KMS-11 (cell line): Measurements from ENCODE around the gene NFIL3.

ENCODE experiments used
- H2AFZ ChIP-seq: fragments of 200-600 bp; sonication (generic); 2 replicates; pipeline ENCODE4 v1.6.1; 2016; ENCODE audit warnings: antibody characterized with exemption, mixed run types, low read depth
- H3K27ac ChIP-seq: fragments of 200-600 bp; sonication (generic); 2 replicates; pipeline ENCODE4 v1.6.1; 2016; ENCODE audit warnings: mild to moderate bottlenecking, mixed run types
- H3K27me3 ChIP-seq: fragments of 200-600 bp; sonication (generic); 2 replicates; pipeline ENCODE4 v1.6.1; 2017; ENCODE audit warnings: mild to moderate bottlenecking, low read depth, mixed run types, moderate library complexity; ENCODE audit not compliant: insufficient read depth
- H3K36me3 ChIP-seq: fragments of 200-600 bp; sonication (generic); 2 replicates; pipeline ENCODE4 v1.6.1; 2017; ENCODE audit warnings: mild to moderate bottlenecking, mixed run types; ENCODE audit not compliant: insufficient read depth
- H3K4me1 ChIP-seq: fragments of 200-600 bp; sonication (generic); 2 replicates; pipeline ENCODE4 v1.6.1; 2016; ENCODE audit warnings: mild to moderate bottlenecking, low read depth, mixed run types; ENCODE audit not compliant: poor library complexity, severe bottlenecking
- H3K4me2 ChIP-seq: fragments of 200-600 bp; sonication (generic); 2 replicates; pipeline ENCODE4 v1.7.0; 2016; ENCODE audit warnings: mild to moderate bottlenecking, mixed run types
- H3K4me3 ChIP-seq: fragments of 200-600 bp; sonication (generic); IDR thresholded peaks from 2 replicates; pipeline ENCODE4 v1.6.1; 2017; ENCODE audit warnings: low read depth, low read length, mixed read lengths; ENCODE audit not compliant: insufficient read depth
- H3K79me2 ChIP-seq: fragments of 200-600 bp; sonication (generic); 2 replicates; pipeline ENCODE4 v1.6.1; 2016; ENCODE audit warnings: low read depth, mixed run types; ENCODE audit not compliant: insufficient read depth
- H3K9ac ChIP-seq: fragments of 200-600 bp; sonication (generic); 2 replicates; pipeline ENCODE4 v1.6.1; 2016; ENCODE audit warnings: mild to moderate bottlenecking, mixed run types
- H4K20me1 ChIP-seq: fragments of 200-600 bp; sonication (generic); 2 replicates; pipeline ENCODE4 v1.6.1; 2016; ENCODE audit warnings: mild to moderate bottlenecking, mixed run types; ENCODE audit not compliant: insufficient read depth
- CTCF ChIP-seq: fragments of 200-600 bp; sonication (generic); conservative IDR thresholded peaks from 2 replicates; pipeline ENCODE4 v1.6.1; 2017; ENCODE audit warnings: low read depth, mild to moderate bottlenecking, antibody characterized with exemption, low read length, moderate library complexity, mixed read lengths

NFIL3 gene

DNA sequence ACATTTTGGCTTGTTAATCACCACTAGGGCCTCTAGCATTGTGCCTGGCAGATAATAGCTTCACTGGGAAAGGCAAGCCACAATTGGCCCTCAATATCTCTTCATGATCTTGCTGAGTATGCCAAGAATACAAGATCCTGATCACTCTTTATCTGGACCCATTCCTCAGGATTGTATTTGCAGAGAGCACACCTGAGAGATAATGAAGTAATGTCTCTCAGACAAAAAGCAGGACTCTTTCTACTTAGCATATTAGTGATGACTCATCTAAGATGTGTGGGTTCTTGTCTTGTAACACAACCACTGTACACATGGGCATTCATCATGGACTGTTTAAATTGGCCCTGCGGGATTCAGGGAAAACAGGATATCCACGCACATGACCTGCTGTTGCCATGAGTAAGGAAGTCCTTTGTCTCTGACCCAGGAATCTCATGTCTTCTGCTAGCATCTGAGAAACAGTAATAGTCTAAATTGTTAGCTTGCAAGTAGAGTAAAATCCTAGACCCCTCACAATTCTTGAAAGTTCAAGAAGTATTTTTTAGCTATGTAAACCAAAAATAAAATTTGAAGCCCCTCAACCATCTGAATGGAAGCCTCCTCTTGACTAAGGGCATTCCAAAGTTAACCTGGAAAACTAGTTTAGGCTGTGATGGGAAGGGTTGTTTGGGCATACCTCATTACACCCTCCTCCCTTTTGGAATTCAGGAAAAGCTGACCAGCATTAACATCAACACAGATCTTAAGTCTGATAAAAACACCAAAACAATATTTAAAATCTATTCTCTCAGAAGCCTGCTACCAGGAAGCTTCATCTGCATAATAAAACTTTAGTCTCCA lies 28.0 kb upstream of the NFIL3 start:
- Histone ChIP-seq H3K4me2 (no peak overlapping the region), H4K20me1 (no peaks in the 10 kb centered on the region), H3K4me1 (no peaks in the 10 kb centered on the region), H3K79me2 (no peaks in the 10 kb centered on the region), H2AFZ (no peak overlapping the region), H3K4me3 (no peak overlapping the region), H3K36me3 (no peaks in the 10 kb centered on the region), H3K27me3 (no peaks in the 10 kb centered on the region), H3K27ac (no peak overlapping the region), H3K9ac (no peak overlapping the region)
- no peak for TF ChIP-seq CTCF

DNA sequence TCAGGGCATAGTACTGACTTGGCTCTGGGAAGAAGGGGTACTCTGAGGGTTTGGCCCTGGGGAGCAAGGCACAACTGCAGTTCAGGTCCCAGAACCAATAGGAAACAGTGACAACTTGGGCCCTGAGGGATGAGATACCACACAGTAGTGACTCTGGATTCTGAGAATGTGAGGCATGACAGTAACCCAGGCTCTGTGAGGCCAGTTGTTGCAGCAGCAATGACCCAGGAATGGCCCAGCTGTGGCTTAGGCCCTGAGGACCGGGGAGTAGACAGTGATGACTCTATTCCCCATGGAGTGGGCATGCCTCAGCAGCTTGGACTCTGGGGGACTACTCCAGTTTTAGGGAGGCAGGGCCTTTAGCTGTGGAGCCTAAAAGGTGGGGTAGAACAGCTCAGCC lies 21.5 kb upstream of the NFIL3 start:
- no peaks in the 10 kb centered on the region for H3K79me2 ChIP-seq
- H3K9ac ChIP-seq = no peak overlapping the region
- no peak overlapping the region for H3K4me2 ChIP-seq
- H3K4me1 ChIP-seq = no peaks in the 10 kb centered on the region
- no peaks in the 10 kb centered on the region for H4K20me1 ChIP-seq
- no peak overlapping the region for H3K27ac ChIP-seq
- H3K36me3 ChIP-seq = no peaks in the 10 kb centered on the region
- TF ChIP-seq CTCF = no peak
- no peaks in the 10 kb centered on the region for H3K27me3 ChIP-seq
- no peak overlapping the region for H2AFZ ChIP-seq
- H3K4me3 ChIP-seq = no peak overlapping the region

GRCh38 chr9:91443994-91444392 lies 20.4 kb upstream of the NFIL3 start:
- Histone ChIP-seq H2AFZ (no peak overlapping the region), H3K36me3 (no peaks in the 10 kb centered on the region), H3K9ac (no peak overlapping the region), H4K20me1 (no peaks in the 10 kb centered on the region), H3K4me3 (no peak overlapping the region), H3K27me3 (no peaks in the 10 kb centered on the region), H3K4me1 (no peaks in the 10 kb centered on the region), H3K27ac (no peak overlapping the region), H3K79me2 (no peaks in the 10 kb centered on the region), H3K4me2 (no peak overlapping the region)
- TF ChIP-seq CTCF = no peak

- H3K4me2 ChIP-seq = no peak overlapping the region
Measured at GRCh38 chr9:91443321-91443993, 19.8 kb upstream of the NFIL3 start.

More at GRCh38 chr9:91443321-91443993, 19.8 kb upstream of the NFIL3 start:
- Histone ChIP-seq H4K20me1 (no peaks in the 10 kb centered on the region), H3K79me2 (no peaks in the 10 kb centered on the region), H3K27me3 (no peaks in the 10 kb centered on the region), H3K4me1 (no peaks in the 10 kb centered on the region), H3K4me3 (no peak overlapping the region), H3K36me3 (no peaks in the 10 kb centered on the region), H2AFZ (no peak overlapping the region), H3K9ac (no peak overlapping the region), H3K27ac (no peak overlapping the region)
- no peak for TF ChIP-seq CTCF
